HG03520 (cell line): ENCODE measurements around the gene ERC1.

Experiments
- ATAC-seq: cut with Tn5 transposase; IDR thresholded peaks from one replicate; pipeline ENCODE4 v1.9.1; 2021; ENCODE audit warnings: mild to moderate bottlenecking, moderate library complexity; ENCODE audit not compliant: unreplicated experiment

The ERC1 gene

GRCh38 chr12:990661-991349 lies at the start of gene ERC1:
Gene ERC1, plus strand, starts transcription at chr12:991223. Its CDS starts 36,681 bp downstream, at chr12:1027904.
- ATAC-seq: peak; percentile 64

- no peak for ATAC-seq
Measured at GRCh38 chr12:943051-943450, 48.0 kb upstream of the ERC1 start.

- ATAC-seq: no peak
Measured at GRCh38 chr12:944211-944610, 46.8 kb upstream of the ERC1 start.

GRCh38 chr12:946212-946611 lies 44.8 kb upstream of the ERC1 start:
- no peak for ATAC-seq

GRCh38 chr12:946631-947030 lies 44.4 kb upstream of the ERC1 start:
- ATAC-seq: no peak

GRCh38 chr12:948238-948637 lies 42.8 kb upstream of the ERC1 start:
- ATAC-seq: no peak

- ATAC-seq: peak; percentile 78
Measured at GRCh38 chr12:949453-950191, 41.4 kb upstream of the ERC1 start, which contains the start of gene RAD52. Gene RAD52, minus strand, starts transcription at chr12:949694. Its CDS starts 16,636 bp downstream, at chr12:933058.

- ATAC-seq: no peak
Measured at GRCh38 chr12:951176-951575, 39.8 kb upstream of the ERC1 start.

GRCh38 chr12:953776-954175 lies 37.2 kb upstream of the ERC1 start:
- ATAC-seq: no peak

GRCh38 chr12:954741-955140 lies 36.3 kb upstream of the ERC1 start:
- ATAC-seq: no peak

- ATAC-seq: no peak
Measured at GRCh38 chr12:955939-956338, 35.1 kb upstream of the ERC1 start.

- ATAC-seq: no peak
Measured at GRCh38 chr12:958588-959123, 32.4 kb upstream of the ERC1 start.

- no peak for ATAC-seq
Measured at GRCh38 chr12:966724-967123, 24.3 kb upstream of the ERC1 start.

- no peak for ATAC-seq
Measured at GRCh38 chr12:967641-968040, 23.4 kb upstream of the ERC1 start.

- ATAC-seq: no peak
Measured at GRCh38 chr12:968545-968944, 22.5 kb upstream of the ERC1 start.

GRCh38 chr12:969821-970220 lies 21.2 kb upstream of the ERC1 start:
- ATAC-seq: no peak

- no peak for ATAC-seq
Measured at GRCh38 chr12:971991-972390, 19.0 kb upstream of the ERC1 start.

GRCh38 chr12:974271-974862 lies 16.7 kb upstream of the ERC1 start:
- no peak for ATAC-seq

GRCh38 chr12:976644-977043 lies 14.4 kb upstream of the ERC1 start:
- no peak for ATAC-seq

- ATAC-seq: no peak
Measured at GRCh38 chr12:977156-977555, 13.9 kb upstream of the ERC1 start.

GRCh38 chr12:979349-979748 lies 11.7 kb upstream of the ERC1 start:
- ATAC-seq: no peak
